Calu3 (cell line): ENCODE data around the gene TPPP. TPM values are rescaled to one million over a fixed set of nuclear protein-coding genes. Genes with fewer than 3 reads are reported as not detected.
A peak's percentile ranks its signal among the peaks of the same experiment; 100 is the strongest.
"Not testable (repeated sequence)": the region's sequence is repeated elsewhere in the genome, so short reads cannot be mapped to it uniquely, and the experiment has no call there.

Experiments
- BruUV-seq: library from RNA; stranded (reverse); fragments of 400-500 nt; replicated peaks from 2 replicates; lab custom pipeline; 2021; lab: Mats Ljungman, UMichigan
- CTCF ChIA-PET: fragments of 300-600 bp; sonication (Branson Sonifier 250); formaldehyde crosslinking; loops from one replicate; lab custom pipeline; 2022; ENCODE audit warnings: antibody characterized with exemption; lab: Charles Lee
- DNase-seq: peaks from one replicate; pipeline ENCODE4 v3.0.0; 2022
- H3K27ac Mint-ChIP-seq: one replicate; pipeline ENCODE4 v1.8.0; 2022; ENCODE audit warnings: mixed read lengths; ENCODE audit not compliant: unreplicated experiment
- H3K27me3 Mint-ChIP-seq: one replicate; pipeline ENCODE4 v1.8.0; 2022; ENCODE audit warnings: mixed read lengths; ENCODE audit not compliant: unreplicated experiment
- H3K36me3 Mint-ChIP-seq: one replicate; pipeline ENCODE4 v1.8.0; 2022; ENCODE audit warnings: mild to moderate bottlenecking, moderate library complexity, mixed read lengths; ENCODE audit not compliant: insufficient read depth, unreplicated experiment
- H3K4me1 Mint-ChIP-seq: one replicate; pipeline ENCODE4 v1.8.0; 2022; ENCODE audit warnings: mild to moderate bottlenecking, low read depth, mixed read lengths; ENCODE audit not compliant: unreplicated experiment
- H3K4me3 Mint-ChIP-seq: one replicate; pipeline ENCODE4 v1.8.0; 2022; ENCODE audit warnings: mild to moderate bottlenecking, low read depth, moderate library complexity, mixed read lengths; ENCODE audit not compliant: unreplicated experiment
- H3K9me3 Mint-ChIP-seq: one replicate; pipeline ENCODE4 v1.8.0; 2022; ENCODE audit warnings: low read depth, mixed read lengths; ENCODE audit not compliant: unreplicated experiment
- CTCF ChIP-seq: fragments of 200-600 bp; IDR thresholded peaks from one replicate; pipeline ENCODE4 v1.8.0; 2022; ENCODE audit warnings: antibody characterized with exemption; ENCODE audit not compliant: unreplicated experiment
- intact Hi-C: fragments of 100-400 bp; cut with micrococcal nuclease; formaldehyde crosslinking; loops from one replicate; pipeline ENCODE4 v1.10.0; 2022; ENCODE audit not compliant: unreplicated experiment
- total RNA-seq: library from RNA; stranded (reverse); gene quantifications from 2 replicates; pipeline ENCODE4 v1.2.3, GENCODE V29; 2022

Gene TPPP
- total RNA-seq, 1 experiment from 2014 or later, result 0.38 TPM

GRCh38 chr5:696753-697702 lies 3.9 kb upstream of the TPPP start:
- DNase-seq, H3K27ac Mint-ChIP-seq, H3K4me3 Mint-ChIP-seq, H3K4me1 Mint-ChIP-seq, H3K9me3 Mint-ChIP-seq, CTCF ChIA-PET, H3K36me3 Mint-ChIP-seq, BruUV-seq: not testable (repeated sequence)
- peaks cover 34% of the 10 kb centered on the region for H3K27me3 Mint-ChIP-seq
- intact Hi-C loops, result loop anchor here (5.0 kb wide), 1 partner anchor 95 kb away; no protein-coding TSS in a partner anchor

- H3K36me3 Mint-ChIP-seq, H3K4me1 Mint-ChIP-seq, H3K9me3 Mint-ChIP-seq, CTCF ChIA-PET, DNase-seq, BruUV-seq, H3K4me3 Mint-ChIP-seq, H3K27ac Mint-ChIP-seq: not testable (repeated sequence)
- intact Hi-C loops, result loop anchor here (5.0 kb wide), 1 partner anchor 96 kb away; no protein-coding TSS in a partner anchor
- peaks cover 34% of the 10 kb centered on the region for H3K27me3 Mint-ChIP-seq
Measured at GRCh38 chr5:696191-696590, 3.0 kb upstream of the TPPP start.

- peaks cover 34% of the 10 kb centered on the region for H3K27me3 Mint-ChIP-seq
- H3K27ac Mint-ChIP-seq, BruUV-seq, H3K36me3 Mint-ChIP-seq, CTCF ChIA-PET, DNase-seq, H3K4me3 Mint-ChIP-seq, H3K4me1 Mint-ChIP-seq, H3K9me3 Mint-ChIP-seq: not testable (repeated sequence)
- intact Hi-C loops, result loop anchor here (5.0 kb wide), 1 partner anchor 97 kb away; no protein-coding TSS in a partner anchor
Measured at GRCh38 chr5:695475-695874, 2.3 kb upstream of the TPPP start.

GRCh38 chr5:694042-694431 lies 885 bp upstream of the TPPP start:
- H3K27ac Mint-ChIP-seq, intact Hi-C loops, H3K9me3 Mint-ChIP-seq, H3K36me3 Mint-ChIP-seq, H3K4me1 Mint-ChIP-seq, DNase-seq, BruUV-seq, CTCF ChIA-PET: not testable (repeated sequence)
- Mint-ChIP-seq H3K27me3 (peaks cover 30% of the 10 kb centered on the region), H3K4me3 (peak overlapping the region; percentile 51)

GRCh38 chr5:692529-693041 lies 567 bp downstream of the TPPP start:
- BruUV-seq, H3K4me1 Mint-ChIP-seq, CTCF ChIA-PET, intact Hi-C loops, H3K9me3 Mint-ChIP-seq, DNase-seq, H3K36me3 Mint-ChIP-seq, H3K27ac Mint-ChIP-seq: not testable (repeated sequence)
- Mint-ChIP-seq H3K4me3 (peak overlapping the region; percentile 51), H3K27me3 (peaks cover 15% of the 10 kb centered on the region)

- no TSS peak for BruUV-seq
- H3K27me3 Mint-ChIP-seq, result peaks cover 10% of the 10 kb centered on the region
- TF ChIP-seq CTCF, result no peak
- DNase-seq, result no peak
- H3K27ac Mint-ChIP-seq, result no peak overlapping the region
- no peaks in the 10 kb centered on the region for H3K36me3 Mint-ChIP-seq
- H3K9me3 Mint-ChIP-seq, result no peaks in the 10 kb centered on the region
- H3K4me1 Mint-ChIP-seq, result no peaks in the 10 kb centered on the region
- H3K4me3 Mint-ChIP-seq, result peak overlapping the region; percentile 51
- CTCF ChIA-PET, result no interaction called here
- intact Hi-C loops, result no loop called here
Measured at GRCh38 chr5:691817-692528, 1.2 kb downstream of the TPPP start.

GRCh38 chr5:691049-691448 lies 2.1 kb downstream of the TPPP start:
- H3K4me1 Mint-ChIP-seq, intact Hi-C loops, H3K9me3 Mint-ChIP-seq, BruUV-seq, CTCF ChIA-PET, DNase-seq, H3K36me3 Mint-ChIP-seq, H3K27me3 Mint-ChIP-seq, H3K27ac Mint-ChIP-seq, H3K4me3 Mint-ChIP-seq: not testable (repeated sequence)

- intact Hi-C loops, H3K27ac Mint-ChIP-seq, H3K9me3 Mint-ChIP-seq, H3K4me3 Mint-ChIP-seq, H3K36me3 Mint-ChIP-seq, DNase-seq, CTCF ChIA-PET, H3K27me3 Mint-ChIP-seq, BruUV-seq, H3K4me1 Mint-ChIP-seq: not testable (repeated sequence)
Measured at GRCh38 chr5:690293-690692, 2.9 kb downstream of the TPPP start.
